CD4-positive, alpha-beta T cell (primary cell): ENCODE data around the gene IKZF1. TPM values are rescaled to one million over a fixed set of nuclear protein-coding genes. Genes with fewer than 3 reads are reported as not detected.

Experiments
- ATAC-seq: fragments of 200-7000 bp; cut with Tn5 transposase; one replicate; pipeline ENCODE4 v1.10.0; 2022; ENCODE audit warnings: mild to moderate bottlenecking; ENCODE audit not compliant: poor library complexity
- CTCF ChIA-PET: fragments of 350-600 bp; sonication (Branson Sonifier 250); formaldehyde crosslinking; loops from one replicate; lab custom pipeline; 2021; ENCODE audit warnings: antibody characterized with exemption, inconsistent platforms; lab: Charles Lee
- POLR2A ChIA-PET: fragments of 350-600 bp; sonication (Branson Sonifier 250); formaldehyde crosslinking; loops from one replicate; lab custom pipeline; 2021; ENCODE audit warnings: antibody characterized with exemption, inconsistent platforms; lab: Charles Lee
- DNase-seq, 14 experiments: peaks; one replicate each; pipeline ENCODE4 v3.0.0-alpha.2; 2013 to 2020; ENCODE audit warnings: mixed read lengths in 2 of 14
- H3K27ac ChIP-seq, 2 donors: one replicate each; pipeline versions ENCODE4 v1.5.1 to v1.7.0; 2013; ENCODE audit warnings: low read length in 2 of 2, low read depth in 1 of 2, mild to moderate bottlenecking in 1 of 2
- H3K27me3 ChIP-seq, 2 experiments: 1 replicate in 1 of 2; 2 replicates in 1 of 2; pipeline versions ENCODE4 v1.6.1 to v1.7.0; 2013; ENCODE audit warnings: low read length in 2 of 2, control low read depth in 1 of 2, mild to moderate bottlenecking in 1 of 2, moderate library complexity in 1 of 2; ENCODE audit not compliant: insufficient read depth in 2 of 2, control insufficient read depth in 1 of 2
- H3K36me3 ChIP-seq: one replicate; pipeline ENCODE4 v1.6.1; 2013; ENCODE audit warnings: low read length, control low read depth; ENCODE audit not compliant: insufficient read depth
- H3K4me1 ChIP-seq: one replicate; pipeline ENCODE4 v1.6.1; 2013; ENCODE audit warnings: low read length, control low read depth; ENCODE audit not compliant: insufficient read depth
- H3K4me3 ChIP-seq: one replicate; pipeline ENCODE4 v1.5.1; 2013; ENCODE audit warnings: mild to moderate bottlenecking, low read length, moderate library complexity
- H3K9me3 ChIP-seq, 2 experiments: 1 replicate in 1 of 2; 2 replicates in 1 of 2; pipeline versions ENCODE4 v1.6.1 to v1.7.0; 2013; ENCODE audit warnings: low read length in 2 of 2, mild to moderate bottlenecking in 2 of 2, control low read depth in 1 of 2, moderate library complexity in 1 of 2; ENCODE audit not compliant: control insufficient read depth in 1 of 2, insufficient read depth in 1 of 2
- H3K27ac Mint-ChIP-seq: one replicate; pipeline ENCODE4 v1.8.0; 2020; ENCODE audit warnings: mixed read lengths
- H3K27me3 Mint-ChIP-seq: one replicate; pipeline ENCODE4 v1.8.0; 2021; ENCODE audit warnings: mixed read lengths
- H3K36me3 Mint-ChIP-seq: one replicate; pipeline ENCODE4 v1.8.0; 2021; ENCODE audit warnings: low read depth, mixed read lengths
- H3K4me1 Mint-ChIP-seq: one replicate; pipeline ENCODE4 v1.8.0; 2021; ENCODE audit warnings: low read depth, mixed read lengths
- H3K4me3 Mint-ChIP-seq: one replicate; pipeline ENCODE4 v1.8.0; 2020; ENCODE audit warnings: mild to moderate bottlenecking, mixed read lengths
- H3K9me3 Mint-ChIP-seq: one replicate; pipeline ENCODE4 v1.8.0; 2020; ENCODE audit warnings: mixed read lengths
- intact Hi-C, 2 experiments: fragments of 100-400 bp; cut with DNase I in 1 of 2; cut with micrococcal nuclease in 1 of 2; formaldehyde crosslinking; loops; one replicate each; pipeline versions ENCODE4 v1.15.1 to v1.9.0; 2023 to 2025; cut with DNase I, micrococcal nuclease
- total RNA-seq, 174 experiments: library from RNA in 2 of 174; stranded (reverse) in 2 of 174; gene quantifications; one replicate each; pipeline ENCODE4 v1.2.3 and lab custom pipeline; 2021 to 2026
- TF ChIP-seq, protein P1 (sequence below): fragments of 200-600 bp; IDR thresholded peaks from one replicate; pipeline ENCODE4 v1.8.0; 2022; ENCODE audit warnings: antibody characterized with exemption, mild to moderate bottlenecking

Gene IKZF1
- total RNA-seq, 2 experiments from 2014 or later, result 297 to 300 TPM

- peak overlapping the region; percentile 94 for H3K27ac Mint-ChIP-seq
- no peaks in the 10 kb centered on the region for H3K27me3 Mint-ChIP-seq
- H3K4me3 Mint-ChIP-seq, result peak overlapping the region; percentile 3
- TF ChIP-seq, protein P1, sequence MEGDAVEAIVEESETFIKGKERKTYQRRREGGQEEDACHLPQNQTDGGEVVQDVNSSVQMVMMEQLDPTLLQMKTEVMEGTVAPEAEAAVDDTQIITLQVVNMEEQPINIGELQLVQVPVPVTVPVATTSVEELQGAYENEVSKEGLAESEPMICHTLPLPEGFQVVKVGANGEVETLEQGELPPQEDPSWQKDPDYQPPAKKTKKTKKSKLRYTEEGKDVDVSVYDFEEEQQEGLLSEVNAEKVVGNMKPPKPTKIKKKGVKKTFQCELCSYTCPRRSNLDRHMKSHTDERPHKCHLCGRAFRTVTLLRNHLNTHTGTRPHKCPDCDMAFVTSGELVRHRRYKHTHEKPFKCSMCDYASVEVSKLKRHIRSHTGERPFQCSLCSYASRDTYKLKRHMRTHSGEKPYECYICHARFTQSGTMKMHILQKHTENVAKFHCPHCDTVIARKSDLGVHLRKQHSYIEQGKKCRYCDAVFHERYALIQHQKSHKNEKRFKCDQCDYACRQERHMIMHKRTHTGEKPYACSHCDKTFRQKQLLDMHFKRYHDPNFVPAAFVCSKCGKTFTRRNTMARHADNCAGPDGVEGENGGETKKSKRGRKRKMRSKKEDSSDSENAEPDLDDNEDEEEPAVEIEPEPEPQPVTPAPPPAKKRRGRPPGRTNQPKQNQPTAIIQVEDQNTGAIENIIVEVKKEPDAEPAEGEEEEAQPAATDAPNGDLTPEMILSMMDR, result no peak
- Histone ChIP-seq H3K4me3 (no peak overlapping the region), H3K9me3 (no peaks in the 10 kb centered on the region), H3K4me1 (peaks cover 67% of the 10 kb centered on the region), H3K36me3 (peaks cover 99% of the 10 kb centered on the region), H3K27ac (peak overlapping the region; percentile 41 to 67), H3K27me3 (no peaks in the 10 kb centered on the region)
- no peaks in the 10 kb centered on the region for H3K9me3 Mint-ChIP-seq
- peaks cover 91% of the 10 kb centered on the region for H3K4me1 Mint-ChIP-seq
- ChIA-PET POLR2A (interaction anchor here (0.5 to 3.2 kb wide), 5 partner anchors 17 to 80 kb away, joined by 3 to 11 read pairs (median 4); no protein-coding TSS in a partner anchor), CTCF (no interaction called here)
- ATAC-seq (no peak), DNase-seq (peak in 1 of 14 experiments; percentile 3)
- intact Hi-C loops, result no loop called here
- peaks cover 93% of the 10 kb centered on the region for H3K36me3 Mint-ChIP-seq
Observed at GRCh38 chr7:50391386-50391785, 86.9 kb downstream of the IKZF1 start.

DNA sequence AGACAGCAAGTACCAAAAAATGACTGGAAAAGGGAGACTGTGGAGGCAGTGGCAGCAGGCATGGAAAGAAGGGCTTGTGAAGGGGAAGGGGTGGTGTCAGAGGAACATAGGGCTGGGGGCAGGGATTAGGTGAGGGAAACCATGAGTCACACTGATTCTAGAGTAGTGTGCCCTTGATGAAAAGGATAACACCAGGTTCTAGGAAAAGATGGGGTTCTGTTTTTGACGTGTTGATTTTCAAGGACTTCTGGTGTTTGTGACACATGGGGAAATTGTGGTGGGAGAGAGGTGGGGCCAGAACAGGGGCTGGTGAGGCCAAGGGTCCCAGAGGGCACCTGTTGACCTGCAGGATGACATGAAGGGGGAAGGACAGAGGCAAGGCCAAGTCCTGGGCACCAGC, 88.6 kb downstream of the IKZF1 start:
- ChIA-PET CTCF (interaction anchor here (1.1 kb wide), 1 partner anchor 13 kb away, joined by 3 read pairs; no protein-coding TSS in a partner anchor), POLR2A (interaction anchor here (1.4 to 3.2 kb wide), 6 partner anchors 15 to 188 kb away, joined by 3 to 16 read pairs (median 9); no protein-coding TSS in a partner anchor)
- H3K4me1 ChIP-seq, result peaks cover 71% of the 10 kb centered on the region
- H3K36me3 Mint-ChIP-seq, result peaks cover 95% of the 10 kb centered on the region
- peak overlapping the region; percentile 25 for H3K4me3 ChIP-seq
- TF ChIP-seq, protein P1, result no peak
- H3K27me3 Mint-ChIP-seq, result no peaks in the 10 kb centered on the region
- H3K9me3 ChIP-seq, result no peaks in the 10 kb centered on the region
- H3K4me3 Mint-ChIP-seq, result peak overlapping the region; percentile 76
- H3K27me3 ChIP-seq, result no peaks in the 10 kb centered on the region
- peak overlapping the region; percentile 94 for H3K27ac Mint-ChIP-seq
- DNase-seq, result peak in 4 of 14 experiments; percentile 16 to 47 (median 38)
- no peaks in the 10 kb centered on the region for H3K9me3 Mint-ChIP-seq
- H3K36me3 ChIP-seq, result peaks cover 97% of the 10 kb centered on the region
- peak; percentile 32 for ATAC-seq
- peak overlapping the region; percentile 67 to 81 for H3K27ac ChIP-seq
- peaks cover 95% of the 10 kb centered on the region for H3K4me1 Mint-ChIP-seq
- intact Hi-C loops, result no loop called here

DNA sequence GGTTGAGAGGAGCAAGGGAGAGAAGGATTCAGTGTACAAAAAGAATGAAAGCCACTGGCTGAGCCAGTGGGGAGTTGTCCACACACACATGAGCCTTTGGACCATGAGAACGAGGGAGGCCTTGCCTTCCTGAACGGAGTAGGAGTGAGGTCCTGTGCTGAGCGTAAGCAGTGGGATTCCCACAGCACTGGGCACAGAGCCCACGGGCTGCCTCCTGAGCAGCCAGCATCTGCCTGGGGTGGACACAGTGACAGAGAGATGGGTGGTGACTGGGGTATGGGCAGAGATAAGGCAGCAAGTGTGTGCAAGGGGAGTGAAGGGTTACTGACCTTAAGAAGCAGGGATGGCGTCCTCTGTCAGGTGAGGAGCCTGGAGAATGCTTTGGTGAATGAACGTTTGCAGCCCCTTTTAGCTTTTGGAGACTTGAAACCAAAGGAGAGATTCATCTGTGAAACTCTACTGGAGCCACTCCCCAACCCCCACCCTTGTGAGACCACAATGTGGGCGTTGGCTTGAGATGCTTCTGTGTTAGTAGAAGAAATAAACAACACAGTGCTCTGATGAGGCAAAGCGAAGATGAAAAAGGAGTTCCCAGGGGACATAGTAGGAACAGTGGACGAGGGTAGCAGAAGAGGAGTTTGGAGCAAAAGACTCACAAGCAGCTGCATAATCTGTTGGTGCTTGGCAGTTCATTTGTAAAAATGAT, 89.2 kb downstream of the IKZF1 start:
- H3K9me3 ChIP-seq, result no peaks in the 10 kb centered on the region
- peak overlapping the region; percentile 25 for H3K4me3 ChIP-seq
- CTCF ChIA-PET, result interaction anchor here (0.7 to 1.1 kb wide), 3 partner anchors 13 to 188 kb away, joined by 3 to 4 read pairs (median 3); no protein-coding TSS in a partner anchor
- Mint-ChIP-seq H3K36me3 (peaks cover 95% of the 10 kb centered on the region), H3K27me3 (no peaks in the 10 kb centered on the region), H3K4me1 (peaks cover 95% of the 10 kb centered on the region), H3K4me3 (peak overlapping the region; percentile 76), H3K27ac (peak overlapping the region; percentile 94), H3K9me3 (no peaks in the 10 kb centered on the region)
- H3K4me1 ChIP-seq, result peaks cover 76% of the 10 kb centered on the region
- POLR2A ChIA-PET, result interaction anchor here (0.8 to 3.2 kb wide), 10 partner anchors 9 to 188 kb away, joined by 3 to 16 read pairs (median 4); partner anchors contain the start of gene IKZF1
- DNase-seq (peak in 13 of 14 experiments; percentile 30 to 74 (median 55)), ATAC-seq (peak; percentile 80)
- peak overlapping the region; percentile 67 to 81 for H3K27ac ChIP-seq
- no peaks in the 10 kb centered on the region for H3K27me3 ChIP-seq
- intact Hi-C loops, result no loop called here
- TF ChIP-seq, protein P1, result no peak
- H3K36me3 ChIP-seq, result peaks cover 97% of the 10 kb centered on the region
